Duodenal mucosa (tissue), 2 donors: ENCODE measurements around the gene KLHL30.
A peak's percentile ranks its signal among the peaks of the same experiment; 100 is the strongest.

Experiments used
- H3K27ac ChIP-seq: one replicate; pipeline ENCODE4 v1.7.0; 2013; ENCODE audit warnings: low read depth, low read length
- H3K27me3 ChIP-seq, 2 donors: one replicate each; pipeline ENCODE4 v1.7.0; 2013; ENCODE audit warnings: low read length in 2 of 2, control low read depth in 1 of 2; ENCODE audit not compliant: insufficient read depth in 2 of 2, control insufficient read depth in 1 of 2
- H3K36me3 ChIP-seq, 2 donors: one replicate each; pipeline ENCODE4 v1.7.0; 2013; ENCODE audit warnings: low read length in 2 of 2, control low read depth in 1 of 2; ENCODE audit not compliant: insufficient read depth in 2 of 2, control insufficient read depth in 1 of 2
- H3K4me1 ChIP-seq, 2 donors: one replicate each; pipeline ENCODE4 v1.7.0; 2013; ENCODE audit warnings: low read length in 2 of 2, control low read depth in 1 of 2; ENCODE audit not compliant: insufficient read depth in 2 of 2, control insufficient read depth in 1 of 2
- H3K4me3 ChIP-seq, 2 donors: one replicate each; pipeline ENCODE4 v1.7.0; 2013; ENCODE audit warnings: low read length in 2 of 2, low read depth in 1 of 2
- H3K9ac ChIP-seq, 2 donors: one replicate each; pipeline ENCODE4 v1.7.0; 2013; ENCODE audit warnings: low read length in 2 of 2, low read depth in 1 of 2
- H3K9me3 ChIP-seq, 2 donors: one replicate each; pipeline ENCODE4 v1.7.0; 2013; ENCODE audit warnings: low read length in 2 of 2, control low read depth in 1 of 2; ENCODE audit not compliant: control insufficient read depth in 1 of 2

KLHL30 gene

DNA sequence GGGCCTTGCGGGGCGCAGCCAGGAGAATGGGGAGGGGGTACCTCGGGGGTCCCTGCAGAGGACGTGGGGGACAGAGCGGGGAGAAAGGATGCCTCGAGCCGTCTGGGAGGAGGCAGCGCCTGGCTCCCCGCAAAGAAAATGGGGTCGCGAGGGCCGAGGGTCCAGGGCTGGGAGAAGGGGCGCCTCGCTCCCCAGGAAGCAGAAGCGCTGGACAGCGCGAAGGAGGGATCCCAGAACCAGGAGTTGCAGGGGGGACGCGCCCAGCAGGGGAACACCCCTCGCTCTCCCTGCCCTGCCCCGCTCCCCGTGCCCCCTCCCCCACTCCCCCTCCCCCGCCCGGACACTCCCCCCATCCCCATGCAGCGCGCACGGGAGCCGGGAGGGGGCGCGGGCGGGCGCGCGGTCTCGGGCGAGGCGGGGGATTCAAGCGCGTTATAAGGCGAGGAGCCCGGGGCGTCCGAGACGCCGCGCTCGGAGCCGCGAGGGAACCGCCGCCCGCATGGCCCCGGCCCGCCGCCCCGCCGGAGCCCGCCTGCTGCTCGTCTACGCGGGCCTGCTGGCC, 20.1 kb downstream of the KLHL30 start, which contains the start of gene ERFE:
Gene ERFE, plus strand, starts transcription at position 462 of the 562 bp plus-strand sequence. Its CDS starts 38 bp downstream, at position 500.
- no peaks in the 10 kb centered on the region for H3K9me3 ChIP-seq
- H3K27me3 ChIP-seq: peaks cover 17 to 20% of the 10 kb centered on the region in 2 donors
- peaks cover 7 to 9% of the 10 kb centered on the region in 2 donors for H3K4me1 ChIP-seq
- no peak within 1 kb of the TSS for H3K27ac ChIP-seq
- H3K9ac ChIP-seq: no peak within 1 kb of the TSS
- no peaks in the 10 kb centered on the region for H3K36me3 ChIP-seq
- peak within 1 kb of the TSS; percentile 16 to 22 for H3K4me3 ChIP-seq

DNA sequence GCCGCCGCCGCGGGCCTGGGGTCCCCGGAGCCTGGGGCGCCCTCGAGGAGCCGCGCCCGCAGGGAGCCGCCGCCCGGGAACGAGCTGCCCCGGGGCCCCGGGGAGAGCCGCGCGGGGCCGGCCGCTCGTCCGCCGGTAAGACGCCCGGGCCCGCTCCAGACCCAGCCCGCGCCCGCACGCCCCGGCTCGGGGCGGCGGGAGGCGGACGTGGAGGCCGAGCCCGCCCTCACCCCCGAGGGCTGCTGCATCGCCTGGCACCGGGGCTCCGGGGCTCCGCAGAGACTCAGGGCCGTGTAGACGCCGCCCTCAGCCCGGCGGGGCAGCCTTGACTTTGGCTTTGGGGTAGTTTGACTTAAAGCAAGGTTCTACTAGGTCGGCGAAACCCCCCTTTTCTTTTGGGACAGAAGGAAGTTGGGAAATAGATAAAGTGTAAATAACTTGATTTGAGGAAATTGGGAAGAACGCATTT, 20.6 kb downstream of the KLHL30 start:
- Histone ChIP-seq H3K4me1 (peaks cover 7 to 9% of the 10 kb centered on the region in 2 donors), H3K9me3 (no peaks in the 10 kb centered on the region), H3K27ac (no peak overlapping the region), H3K36me3 (no peaks in the 10 kb centered on the region), H3K4me3 (no peak overlapping the region), H3K27me3 (peaks cover 20% of the 10 kb centered on the region in 2 donors), H3K9ac (no peak overlapping the region)

DNA sequence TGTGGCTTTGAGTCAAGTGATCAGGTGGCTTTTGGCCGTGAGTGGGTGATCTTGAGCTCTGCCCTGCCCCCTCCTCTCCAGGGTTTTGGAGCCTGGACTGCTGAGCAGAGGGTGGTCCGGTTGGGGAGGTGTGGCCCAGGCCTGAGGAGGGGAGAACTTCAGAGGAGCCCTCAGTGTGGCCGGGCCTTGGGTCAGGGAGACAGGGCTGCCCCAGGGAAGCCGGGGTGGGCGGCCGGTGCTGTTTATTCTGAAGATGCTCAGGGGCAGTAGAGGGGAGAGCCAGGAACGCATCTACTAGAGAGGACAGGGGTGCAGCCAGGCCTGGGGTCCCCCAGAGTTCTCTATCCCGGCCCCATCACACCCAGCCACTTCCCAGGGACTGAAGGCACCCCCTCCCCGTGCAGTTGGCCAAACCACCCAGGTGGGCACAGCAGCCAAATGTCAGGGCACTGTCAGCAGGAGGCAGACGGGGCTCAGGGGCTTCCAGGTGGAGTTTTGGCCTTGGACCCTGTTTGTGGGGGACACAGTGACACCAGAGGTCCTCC, 21.3 kb downstream of the KLHL30 start:
- no peaks in the 10 kb centered on the region for H3K9me3 ChIP-seq
- H3K36me3 ChIP-seq: no peaks in the 10 kb centered on the region
- peaks cover 7 to 9% of the 10 kb centered on the region in 2 donors for H3K4me1 ChIP-seq
- no peak overlapping the region for H3K27ac ChIP-seq
- H3K27me3 ChIP-seq: peaks cover 20% of the 10 kb centered on the region in 2 donors
- no peak overlapping the region for H3K4me3 ChIP-seq
- H3K9ac ChIP-seq: no peak overlapping the region

DNA sequence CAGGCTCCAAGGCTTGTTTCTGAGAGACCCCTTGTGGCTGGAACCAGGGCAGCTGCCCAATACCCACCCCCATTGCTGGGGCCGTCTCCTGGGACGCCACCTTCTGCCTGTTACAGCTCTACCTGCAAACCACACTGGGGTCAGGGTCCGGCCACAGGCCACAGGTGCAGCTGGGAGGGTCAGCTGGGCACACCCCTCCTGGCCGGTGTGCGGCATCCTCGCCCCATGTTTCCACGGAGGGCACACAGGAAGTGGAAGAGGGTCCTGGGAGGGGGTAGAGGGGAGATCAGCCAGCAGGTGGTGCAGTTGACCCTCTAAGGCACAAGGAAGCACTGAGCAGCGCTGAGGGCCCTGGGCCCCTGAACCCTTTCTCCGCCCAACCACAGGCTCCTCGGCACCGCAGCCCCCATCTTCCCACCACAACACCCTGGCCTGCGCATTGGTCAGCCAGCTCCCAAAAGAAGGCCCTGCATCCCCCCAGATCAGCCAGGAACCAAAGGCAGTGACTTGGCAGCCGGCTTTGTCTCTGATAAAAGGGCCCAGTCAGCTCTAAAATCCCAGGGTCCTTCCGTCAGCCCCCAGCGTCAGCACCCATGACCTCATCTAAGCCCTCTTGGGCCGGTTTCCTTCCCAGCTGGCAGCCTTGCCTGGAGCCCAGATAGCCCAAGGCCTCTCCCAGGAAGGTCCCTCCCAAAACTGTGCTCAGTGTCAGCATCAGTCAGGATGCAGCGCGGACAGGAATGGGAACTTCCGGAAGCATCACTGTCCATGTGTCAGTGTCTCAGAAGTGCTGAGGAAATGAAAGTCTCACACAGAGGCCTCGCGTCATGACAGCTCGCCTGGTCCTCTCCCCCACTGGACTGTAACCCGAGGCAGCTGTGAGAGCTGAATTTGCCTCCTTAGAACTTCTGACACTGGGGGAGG, 22.0 kb downstream of the KLHL30 start:
- Histone ChIP-seq H3K9me3 (no peaks in the 10 kb centered on the region), H3K27ac (no peak overlapping the region)

DNA sequence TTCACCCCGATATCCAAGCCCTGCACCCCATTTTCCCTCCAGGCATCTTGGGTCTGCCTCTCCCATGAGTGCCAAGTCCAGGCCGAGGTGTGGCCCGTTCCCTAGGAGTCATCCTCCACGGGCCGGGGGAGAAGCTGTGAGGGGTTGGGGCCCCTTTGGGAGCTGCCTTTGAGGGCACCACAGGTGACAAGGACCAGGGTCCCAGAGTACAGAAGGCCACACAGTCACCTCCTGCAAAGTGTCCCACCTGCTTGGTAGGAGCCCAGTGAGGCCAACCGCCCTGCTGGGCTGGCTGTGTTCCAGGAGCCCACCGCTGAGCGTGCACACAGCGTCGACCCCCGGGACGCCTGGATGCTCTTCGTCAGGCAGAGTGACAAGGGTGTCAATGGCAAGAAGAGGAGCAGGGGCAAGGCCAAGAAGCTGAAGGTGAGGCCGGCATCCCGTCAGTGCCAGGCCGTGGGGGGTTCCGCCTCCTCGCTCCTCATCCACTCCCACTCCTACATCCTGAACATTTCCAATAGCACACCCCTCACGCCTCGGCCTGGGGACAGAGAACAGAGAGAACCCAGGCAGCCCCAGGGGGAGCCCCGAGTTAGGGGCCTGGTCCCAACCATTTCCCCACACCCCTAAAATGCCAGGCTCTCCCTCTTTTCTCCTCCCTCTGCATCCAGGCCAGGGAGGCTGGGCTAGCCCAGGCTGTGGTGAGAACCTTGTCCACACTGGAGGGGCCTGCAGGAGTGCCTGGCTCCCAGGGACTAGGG, 23.0 kb downstream of the KLHL30 start:
- H3K9ac ChIP-seq: no peak overlapping the region
- H3K4me3 ChIP-seq: no peak overlapping the region
- no peak overlapping the region for H3K27ac ChIP-seq
- peaks cover 7 to 9% of the 10 kb centered on the region in 2 donors for H3K4me1 ChIP-seq
- H3K36me3 ChIP-seq: peaks cover 0 to 4% of the 10 kb centered on the region in 2 donors
- H3K27me3 ChIP-seq: peaks cover 20% of the 10 kb centered on the region in 2 donors
- H3K9me3 ChIP-seq: no peaks in the 10 kb centered on the region

More for the DNA sequence above, 22.0 kb downstream of the KLHL30 start:
- H3K27me3 ChIP-seq: peaks cover 20% of the 10 kb centered on the region in 2 donors
- H3K4me3 ChIP-seq: no peak overlapping the region
- peaks cover 7 to 9% of the 10 kb centered on the region in 2 donors for H3K4me1 ChIP-seq
- no peaks in the 10 kb centered on the region for H3K36me3 ChIP-seq
- no peak overlapping the region for H3K9ac ChIP-seq

DNA sequence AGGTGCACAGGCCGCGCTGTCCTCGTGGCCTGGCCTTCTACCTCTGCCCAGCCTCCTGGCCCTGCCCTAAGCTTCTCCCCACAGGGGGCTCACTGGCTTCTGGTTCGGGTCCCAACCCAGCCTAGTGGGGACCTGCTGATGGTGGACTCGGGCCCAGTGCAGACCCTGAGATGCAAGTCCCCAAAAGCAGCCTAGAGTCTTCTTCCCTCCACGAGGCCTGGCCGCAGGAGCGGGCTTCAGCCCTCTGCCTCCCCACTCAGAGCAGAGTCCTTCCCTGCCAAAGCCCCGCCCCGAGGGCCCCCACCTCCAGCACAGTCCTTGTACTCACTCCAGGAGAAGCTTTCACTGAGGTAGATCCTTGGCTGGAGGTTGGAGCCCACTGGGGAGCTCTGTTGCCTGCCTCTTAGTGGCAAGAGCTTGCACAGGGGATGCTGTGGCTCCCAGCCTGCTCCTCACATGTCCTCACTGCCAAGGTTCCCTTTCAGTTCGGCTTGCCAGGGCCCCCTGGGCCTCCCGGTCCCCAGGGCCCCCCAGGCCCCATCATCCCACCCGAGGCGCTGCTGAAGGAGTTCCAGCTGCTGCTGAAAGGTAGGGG, 23.9 kb downstream of the KLHL30 start:
- peaks cover 0 to 4% of the 10 kb centered on the region in 2 donors for H3K36me3 ChIP-seq
- no peak overlapping the region for H3K9ac ChIP-seq
- peaks cover 20% of the 10 kb centered on the region in 2 donors for H3K27me3 ChIP-seq
- H3K27ac ChIP-seq: no peak overlapping the region
- no peak overlapping the region for H3K4me3 ChIP-seq
- H3K4me1 ChIP-seq: peaks cover 7 to 9% of the 10 kb centered on the region in 2 donors
- no peaks in the 10 kb centered on the region for H3K9me3 ChIP-seq

DNA sequence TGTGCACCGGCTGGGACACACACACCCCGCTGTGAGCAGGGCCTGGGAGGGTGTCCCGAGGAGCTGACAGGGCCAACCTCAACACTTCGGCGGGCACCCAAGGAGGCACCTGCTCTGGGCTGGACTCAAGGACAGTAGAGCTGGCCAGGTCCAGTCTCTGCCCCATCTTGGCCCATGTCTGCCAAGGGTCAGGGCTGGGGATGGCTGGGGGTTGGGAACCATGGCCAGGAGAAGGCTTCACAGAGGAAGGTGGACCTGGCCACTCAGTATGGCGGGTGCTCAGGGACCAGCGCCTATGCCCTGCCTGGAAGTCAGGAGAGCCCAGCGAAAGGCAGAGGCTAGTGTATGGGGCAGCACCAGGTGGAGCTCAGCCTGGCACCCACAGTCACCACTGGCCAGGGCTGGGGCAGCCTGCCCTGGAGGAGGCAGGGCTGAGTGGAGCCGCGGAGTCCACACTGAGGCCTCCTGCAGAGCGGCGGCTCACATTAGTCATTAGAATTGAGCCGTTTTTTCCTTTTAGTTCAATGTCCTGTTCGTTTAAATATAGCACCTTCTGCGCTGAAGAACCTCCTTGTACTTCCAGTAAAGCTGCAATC, 24.5 kb downstream of the KLHL30 start:
- H3K27me3 ChIP-seq: peaks cover 20% of the 10 kb centered on the region in 2 donors
- H3K27ac ChIP-seq: no peak overlapping the region
- peaks cover 5 to 9% of the 10 kb centered on the region in 2 donors for H3K4me1 ChIP-seq
- H3K36me3 ChIP-seq: peaks cover under 1 to 4% of the 10 kb centered on the region in 2 donors
- no peaks in the 10 kb centered on the region for H3K9me3 ChIP-seq
- H3K9ac ChIP-seq: no peak overlapping the region
- no peak overlapping the region for H3K4me3 ChIP-seq

DNA sequence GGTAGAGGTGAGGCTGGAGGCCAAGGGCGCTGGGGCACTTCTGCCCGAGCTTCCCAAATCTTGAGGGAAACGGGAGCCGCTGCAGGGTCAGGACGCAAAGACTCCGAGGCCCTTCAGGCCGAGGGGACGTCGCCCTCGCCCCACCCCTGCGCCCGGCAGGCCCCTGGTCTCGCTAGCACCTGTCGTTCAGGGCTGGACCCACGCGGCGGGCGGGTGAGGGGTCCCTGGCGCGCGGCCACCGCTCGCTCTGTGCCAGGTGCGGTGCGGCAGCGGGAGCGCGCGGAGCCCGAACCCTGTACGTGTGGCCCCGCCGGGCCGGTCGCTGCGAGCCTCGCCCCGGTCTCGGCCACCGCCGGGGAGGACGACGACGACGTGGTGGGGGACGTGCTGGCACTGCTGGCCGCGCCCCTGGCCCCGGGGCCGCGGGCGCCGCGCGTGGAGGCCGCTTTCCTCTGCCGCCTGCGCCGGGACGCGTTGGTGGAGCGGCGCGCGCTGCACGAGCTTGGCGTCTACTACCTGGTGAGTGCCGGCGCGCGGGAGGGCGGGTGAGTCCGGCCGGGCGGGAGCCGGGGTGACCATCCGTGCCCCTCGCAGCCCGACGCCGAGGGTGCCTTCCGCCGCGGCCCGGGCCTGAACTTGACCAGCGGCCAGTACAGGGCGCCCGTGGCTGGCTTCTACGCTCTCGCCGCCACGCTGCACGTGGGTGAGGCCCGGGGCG, 25.2 kb downstream of the KLHL30 start:
- Histone ChIP-seq H3K9me3 (no peaks in the 10 kb centered on the region), H3K36me3 (peaks cover 4 to 7% of the 10 kb centered on the region in 2 donors), H3K9ac (no peak overlapping the region), H3K27me3 (peaks cover 20% of the 10 kb centered on the region in 2 donors), H3K4me3 (no peak overlapping the region), H3K27ac (no peak overlapping the region), H3K4me1 (peaks cover 0 to 3% of the 10 kb centered on the region in 2 donors)

DNA sequence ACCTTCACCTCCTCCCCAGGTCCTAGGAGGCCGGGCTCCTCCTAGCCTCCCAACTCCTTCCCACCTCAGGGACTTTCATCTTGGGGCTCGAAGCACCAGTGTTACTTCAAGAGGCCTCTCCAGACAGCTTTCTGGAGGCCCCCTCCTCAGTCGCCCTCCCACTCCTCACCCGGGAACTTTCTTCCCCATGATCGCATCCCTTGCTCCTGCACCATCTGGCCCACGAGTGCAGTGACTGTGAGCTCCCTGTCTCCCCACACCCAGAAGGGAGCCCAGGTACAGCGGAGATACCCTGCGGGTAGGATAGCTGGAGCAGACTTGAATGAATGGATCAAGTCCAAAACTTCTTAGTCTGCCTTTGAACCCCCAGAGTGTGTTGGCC, 26.4 kb downstream of the KLHL30 start:
- H3K4me3 ChIP-seq: no peak overlapping the region
- H3K4me1 ChIP-seq: peaks cover 4 to 9% of the 10 kb centered on the region in 2 donors

More for the DNA sequence above, 26.4 kb downstream of the KLHL30 start:
- H3K9ac ChIP-seq: no peak overlapping the region
- H3K36me3 ChIP-seq: peaks cover 7 to 17% of the 10 kb centered on the region in 2 donors
- H3K27ac ChIP-seq: no peak overlapping the region
- H3K9me3 ChIP-seq: no peaks in the 10 kb centered on the region
- peaks cover 12 to 16% of the 10 kb centered on the region in 2 donors for H3K27me3 ChIP-seq
